HG03139 (cell line): ENCODE measurements around the gene GIGYF2.

Source experiments
- ATAC-seq: cut with Tn5 transposase; IDR thresholded peaks from one replicate; pipeline ENCODE4 v1.9.1; 2021; ENCODE audit not compliant: unreplicated experiment

Gene GIGYF2

GRCh38 chr2:232863996-232864395, 166.9 kb downstream of the GIGYF2 start:
- ATAC-seq, result no peak

DNA sequence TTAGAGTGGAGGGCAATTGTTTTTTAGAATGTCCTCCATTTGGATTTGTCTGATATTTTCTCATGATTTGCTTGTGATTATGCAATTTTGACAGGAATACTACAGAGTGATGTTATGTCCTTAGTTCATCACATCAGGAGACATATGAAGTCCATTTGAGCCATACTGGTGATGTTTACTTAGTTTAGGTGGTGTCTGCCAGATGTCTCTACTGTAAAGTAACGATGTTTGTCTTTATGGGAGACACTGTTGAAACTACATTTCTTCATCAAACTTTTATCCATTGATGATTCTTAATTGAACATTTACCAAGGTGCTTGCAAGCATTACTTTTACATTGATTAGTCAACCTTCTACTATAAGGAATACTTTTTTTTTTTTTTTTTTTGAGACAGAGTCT, 168.0 kb downstream of the GIGYF2 start:
- no peak for ATAC-seq

- ATAC-seq, result no peak
These were observed 169.0 kb downstream of the GIGYF2 start for GRCh38 chr2:232866104-232866503.

- ATAC-seq, result no peak
These were observed 172.2 kb downstream of the GIGYF2 start for GRCh38 chr2:232869138-232870017.

DNA sequence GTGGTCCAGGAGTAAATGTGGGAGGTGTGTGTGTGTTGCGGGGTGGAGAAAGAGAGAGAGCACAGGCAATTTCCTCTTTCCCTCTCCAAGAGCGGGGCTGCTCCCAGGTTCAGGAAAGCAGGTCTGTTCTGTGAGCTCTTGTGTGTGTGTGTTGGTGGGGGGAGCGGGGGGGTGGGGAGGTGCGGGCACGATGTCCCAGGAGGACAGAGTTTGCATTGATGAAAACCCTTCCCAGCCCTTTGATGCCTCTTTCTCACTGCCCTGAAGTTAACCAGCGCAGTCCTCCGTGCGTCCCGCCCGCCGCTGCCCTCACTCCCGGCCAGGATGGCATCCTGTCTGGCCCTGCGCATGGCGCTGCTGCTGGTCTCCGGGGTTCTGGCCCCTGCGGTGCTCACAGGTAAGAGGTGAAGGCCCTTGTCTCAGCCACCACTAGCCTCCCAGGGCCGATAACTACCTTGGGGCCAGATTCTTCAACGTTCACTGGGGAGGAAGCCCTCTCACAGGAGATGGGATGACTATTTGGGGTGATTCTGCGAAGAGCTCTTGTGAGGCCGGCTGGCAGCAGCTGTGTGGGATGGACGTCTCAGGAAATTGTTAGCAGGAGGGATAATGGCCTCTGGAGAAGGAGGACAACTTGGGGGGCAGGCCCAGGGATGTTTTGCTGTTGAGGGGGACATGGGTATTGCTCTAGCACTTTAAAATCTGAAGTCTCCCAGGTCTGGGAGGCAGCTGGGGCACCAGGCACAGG, 173.1 kb downstream of the GIGYF2 start, which contains the start of gene SNORC:
TSS of gene SNORC (plus strand) at position 247 of the 748 bp plus-strand sequence. CDS start at position 325, 78 bp downstream.
- no peak for ATAC-seq

DNA sequence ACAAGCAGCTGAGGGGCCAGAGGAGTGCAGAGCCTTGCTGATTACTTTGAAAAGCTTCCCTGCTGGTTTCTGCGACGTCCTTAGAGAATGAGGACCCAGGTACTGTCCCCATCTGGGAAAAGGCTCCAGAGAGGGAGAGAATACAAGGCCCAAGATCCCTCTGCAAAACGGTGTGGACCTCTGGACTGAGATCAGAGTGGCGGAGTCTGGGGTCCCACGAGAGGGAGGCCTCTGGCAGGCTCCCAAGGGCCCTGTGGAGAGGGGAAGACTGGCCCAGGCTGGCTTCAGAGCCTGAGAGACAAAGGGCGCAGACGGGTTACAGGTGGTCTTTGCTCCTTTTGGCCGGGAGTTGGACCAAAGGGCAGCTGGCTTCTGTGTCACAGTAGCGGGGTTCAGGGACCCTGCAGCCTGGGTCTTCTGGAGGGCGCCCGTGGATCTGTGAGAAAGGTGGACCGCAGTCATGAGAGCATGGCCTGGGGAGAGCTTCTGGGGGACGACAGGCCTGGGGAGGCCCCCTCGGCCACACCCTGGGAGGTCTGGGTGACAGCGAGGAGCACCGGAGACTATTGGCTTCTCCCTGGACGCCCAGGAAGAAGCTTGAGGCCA, 173.7 kb downstream of the GIGYF2 start:
- no peak for ATAC-seq

DNA sequence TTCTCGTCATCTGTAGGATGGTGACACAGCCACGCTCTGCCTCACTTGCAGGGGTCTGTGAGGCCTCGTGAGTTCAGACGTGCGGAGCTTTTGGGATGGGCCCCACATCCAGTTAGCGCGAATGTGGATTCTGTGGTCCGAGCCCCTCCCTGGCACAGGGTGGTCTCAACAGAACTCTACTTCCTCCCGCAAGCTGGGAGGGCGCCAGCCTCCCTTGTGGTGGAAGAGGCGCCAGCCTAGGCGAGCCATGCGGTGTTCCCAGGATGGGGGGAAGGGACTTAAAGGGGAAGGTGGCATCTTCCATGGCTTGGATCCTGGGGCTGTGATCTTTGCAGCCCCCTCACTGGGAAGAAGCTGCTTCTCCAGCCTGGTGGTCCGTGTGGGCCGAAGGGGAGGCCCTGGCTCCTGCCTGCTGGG, 174.3 kb downstream of the GIGYF2 start:
- ATAC-seq, result no peak

- ATAC-seq, result no peak
These were observed 175.0 kb downstream of the GIGYF2 start for GRCh38 chr2:232871835-232872736.

DNA sequence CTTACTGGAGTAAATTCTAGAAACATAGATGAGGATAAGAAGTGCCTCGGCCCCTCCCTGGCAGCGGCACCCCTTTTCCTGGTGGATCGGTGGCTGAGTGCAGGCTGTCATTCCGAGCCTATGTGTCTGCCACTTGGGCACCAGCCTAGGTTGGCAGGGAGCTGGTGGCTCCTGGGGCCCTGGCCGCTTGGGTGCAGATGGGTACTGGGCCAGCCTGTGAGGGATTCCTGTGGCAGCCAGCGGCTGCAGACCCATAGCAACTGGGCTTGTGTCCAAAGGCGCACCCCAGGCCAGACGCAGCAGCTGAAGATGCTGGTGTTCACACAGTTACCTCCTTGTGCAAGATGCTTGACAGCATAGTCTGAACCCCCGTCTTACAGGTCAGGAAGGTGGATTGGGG, 175.7 kb downstream of the GIGYF2 start:
- no peak for ATAC-seq

GRCh38 chr2:232873292-232873908, 176.3 kb downstream of the GIGYF2 start:
- ATAC-seq, result no peak

DNA sequence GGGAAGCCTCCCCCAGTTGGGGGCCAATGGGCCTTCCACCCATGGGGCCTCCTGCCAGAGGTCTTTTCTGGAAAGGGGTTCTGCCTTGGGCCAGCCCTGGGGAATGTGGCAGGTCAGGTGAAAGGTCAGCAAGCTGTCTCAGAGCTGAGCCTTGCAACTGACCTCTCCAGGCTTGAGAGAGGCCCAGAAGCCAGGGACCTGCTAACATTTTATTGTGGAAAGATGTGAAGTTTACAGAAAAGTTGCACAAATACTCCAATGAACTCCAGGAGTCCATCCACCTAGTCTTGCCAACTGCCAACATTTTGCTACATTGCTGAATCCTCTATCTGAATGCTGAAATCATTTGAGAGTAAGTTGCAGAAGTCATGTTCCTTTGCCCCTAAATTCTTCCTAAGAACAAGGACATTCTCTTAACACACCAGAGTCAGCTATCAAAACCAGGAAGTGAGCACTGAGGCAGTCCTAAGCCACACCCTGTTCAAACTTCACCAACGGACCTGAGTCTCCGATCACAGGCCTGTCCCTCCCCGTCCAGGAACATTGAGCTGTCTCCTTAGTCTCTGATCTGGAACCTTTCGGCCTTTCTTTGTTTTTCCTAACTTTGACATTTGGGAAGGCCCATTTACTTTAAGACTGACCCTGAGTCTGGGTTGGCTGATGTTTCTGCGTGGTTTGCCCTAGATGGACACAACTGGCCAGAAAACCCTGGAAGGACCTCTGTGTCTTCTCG, 176.9 kb downstream of the GIGYF2 start:
- no peak for ATAC-seq

GRCh38 chr2:232874677-232875223, 177.6 kb downstream of the GIGYF2 start:
- ATAC-seq, result no peak

DNA sequence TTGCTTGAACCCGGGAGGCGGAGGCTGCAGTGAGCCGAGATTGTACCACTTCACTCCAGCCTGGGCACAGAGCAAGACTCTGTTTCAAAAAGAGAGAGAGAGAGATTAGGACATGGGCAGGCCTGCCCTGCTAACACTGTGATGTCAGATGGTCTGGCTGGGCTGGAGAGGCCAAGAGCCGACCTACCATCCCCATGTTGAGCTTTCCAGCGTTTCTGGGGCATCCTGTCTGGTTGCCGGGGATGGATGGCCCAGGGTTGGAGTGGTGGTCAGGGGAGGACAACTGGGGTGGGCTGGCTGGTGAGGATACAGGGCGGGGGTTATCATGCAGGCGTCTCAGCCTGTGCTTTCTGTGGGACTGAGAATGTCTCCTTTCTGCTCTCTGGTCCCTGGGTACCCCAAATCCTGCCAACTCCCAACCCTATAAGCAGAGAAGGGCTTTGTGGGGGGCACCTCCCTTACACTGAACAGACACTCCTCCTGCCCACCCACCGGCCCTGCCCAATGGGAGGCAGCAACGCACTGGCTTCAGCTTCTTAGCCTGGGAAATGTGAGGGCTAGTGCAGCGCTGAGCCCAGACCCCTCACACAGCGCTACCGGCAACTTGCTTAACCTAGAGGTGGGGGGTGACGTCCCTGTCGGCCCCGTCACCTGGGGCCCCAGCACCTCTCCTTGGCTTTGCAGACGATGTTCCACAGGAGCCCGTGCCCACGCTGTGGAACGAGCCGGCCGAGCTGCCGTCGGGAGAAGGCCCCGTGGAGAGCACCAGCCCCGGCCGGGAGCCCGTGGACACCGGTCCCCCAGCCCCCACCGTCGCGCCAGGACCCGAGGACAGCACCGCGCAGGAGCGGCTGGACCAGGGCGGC, 178.4 kb downstream of the GIGYF2 start:
- no peak for ATAC-seq

- no peak for ATAC-seq
These were observed 179.2 kb downstream of the GIGYF2 start for GRCh38 chr2:232876161-232876977.

DNA sequence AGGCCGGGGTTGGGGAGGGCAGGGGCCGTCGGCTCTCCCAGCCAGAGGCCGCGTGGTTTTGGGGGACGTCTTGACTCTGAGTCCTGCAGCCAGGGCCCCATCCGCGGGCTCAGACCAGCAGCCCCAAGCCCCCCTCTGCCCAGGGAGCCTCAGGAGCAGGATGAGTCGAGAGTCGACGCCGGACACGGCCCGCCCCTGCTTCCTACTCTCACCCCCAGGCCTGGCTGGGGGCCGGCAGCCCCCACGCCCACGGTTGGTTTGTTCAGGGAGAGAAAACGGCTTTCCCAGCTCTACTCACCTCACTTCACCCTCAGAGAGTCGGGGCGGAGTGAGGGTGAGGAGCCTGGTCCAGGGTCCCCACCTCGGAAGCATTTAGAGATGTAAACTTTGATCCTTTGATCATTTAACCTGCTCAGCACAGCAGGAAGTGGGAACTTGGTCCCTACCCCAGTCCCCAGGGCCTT, 179.9 kb downstream of the GIGYF2 start:
- ATAC-seq, result no peak

DNA sequence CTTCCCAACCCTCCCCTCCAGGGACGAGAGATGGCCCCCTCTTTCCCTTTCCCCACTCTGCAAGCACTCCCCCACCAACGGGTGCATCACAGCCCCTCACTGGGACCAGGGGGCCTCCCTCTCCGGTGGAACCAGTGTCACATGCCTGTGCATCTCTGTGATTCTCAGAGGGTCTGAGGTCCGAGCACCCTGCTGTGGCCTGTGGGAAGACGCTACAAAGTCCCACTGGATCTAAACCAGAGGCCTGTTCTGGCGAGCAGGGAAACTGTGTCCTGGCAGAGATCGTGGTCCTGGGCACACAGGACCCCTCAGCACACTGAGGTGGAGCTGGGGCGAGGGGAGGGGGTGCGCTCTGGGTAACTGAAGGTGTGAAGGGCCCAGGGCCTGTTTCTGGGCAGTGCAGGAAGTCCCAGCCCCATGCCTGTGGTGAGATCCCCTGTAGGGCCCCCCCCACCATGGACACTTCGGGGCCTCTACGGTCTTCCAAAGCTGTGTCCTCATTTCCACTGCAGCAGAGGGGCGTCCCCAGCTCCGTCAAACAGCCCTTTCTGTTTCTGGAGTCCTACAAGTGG, 180.9 kb downstream of the GIGYF2 start:
- ATAC-seq, result no peak
